ENCODE data around the gene MINK1. TPM values are rescaled to one million over a fixed set of nuclear protein-coding genes. Genes with fewer than 3 reads are reported as not detected.

MINK1 gene
- total RNA-seq, 1 experiment from 2014 or later: 28.7 TPM

DNA sequence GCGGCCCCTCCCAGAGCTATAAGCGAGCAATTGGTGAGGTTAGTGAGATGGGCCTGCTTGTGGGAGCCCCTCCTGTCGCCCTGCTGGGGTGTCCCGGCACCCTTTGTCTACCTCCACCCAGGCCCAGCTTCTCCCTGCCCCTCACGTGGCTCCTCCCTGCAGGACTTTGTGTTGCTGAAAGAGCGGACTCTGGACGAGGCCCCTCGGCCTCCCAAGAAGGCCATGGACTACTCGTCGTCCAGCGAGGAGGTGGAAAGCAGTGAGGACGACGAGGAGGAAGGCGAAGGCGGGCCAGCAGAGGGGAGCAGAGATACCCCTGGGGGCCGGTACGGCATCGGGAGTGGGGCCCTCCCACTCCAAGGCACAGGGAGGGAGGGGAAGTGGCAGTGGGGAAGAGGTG, 60.1 kb downstream of the MINK1 start:
- H3K4me2 ChIP-seq (ENCODE audit: low read depth, low read length, poor library complexity, severe bottlenecking): no peak overlapping the region
- no peaks in the 10 kb centered on the region for H3K9me2 ChIP-seq (replicated peaks; ENCODE audit: insufficient read depth, low read length)
- H2AFZ ChIP-seq (ENCODE audit: low read length): no peak overlapping the region
- no peaks in the 10 kb centered on the region for H3K79me2 ChIP-seq (ENCODE audit: low read length)
- H3K9ac ChIP-seq (ENCODE audit: low read length): no peak overlapping the region
- 0 out of 2 replicates have a peak, but pooled peaks cover 7% of the 10 kb centered on the region for H3K36me3 ChIP-seq (ENCODE audit: insufficient read depth, low read length)
- H3K27ac ChIP-seq (ENCODE audit: low read length): no peak overlapping the region
- H3K4me3 ChIP-seq (ENCODE audit: low read length): no peak overlapping the region
- H3K9me3 ChIP-seq (ENCODE audit: low read length): no peaks in the 10 kb centered on the region
- no peaks in the 10 kb centered on the region for H3K27me3 ChIP-seq (ENCODE audit: low read length)
- 0 out of 2 replicates have a peak, but pooled peaks cover 3% of the 10 kb centered on the region for H4K20me1 ChIP-seq (ENCODE audit: insufficient read depth, low read depth, low read length)
- DNase-seq: no peak
- no peaks in the 10 kb centered on the region for H3K4me1 ChIP-seq (ENCODE audit: low read length)

- H3K9me2 ChIP-seq (replicated peaks; ENCODE audit: insufficient read depth, low read length): no peaks in the 10 kb centered on the region
- H3K9me3 ChIP-seq (ENCODE audit: low read length): no peaks in the 10 kb centered on the region
- no peak overlapping the region for H3K4me2 ChIP-seq (ENCODE audit: low read depth, low read length, poor library complexity, severe bottlenecking)
- no peaks in the 10 kb centered on the region for H3K4me1 ChIP-seq (ENCODE audit: low read length)
- H3K4me3 ChIP-seq (ENCODE audit: low read length): no peak overlapping the region
- H4K20me1 ChIP-seq (ENCODE audit: insufficient read depth, low read depth, low read length): 0 out of 2 replicates have a peak, but pooled peaks cover 3% of the 10 kb centered on the region
- H2AFZ ChIP-seq (ENCODE audit: low read length): no peak overlapping the region
- H3K27me3 ChIP-seq (ENCODE audit: low read length): no peaks in the 10 kb centered on the region
- H3K36me3 ChIP-seq (ENCODE audit: insufficient read depth, low read length): 0 out of 2 replicates have a peak, but pooled peaks cover 7% of the 10 kb centered on the region
- no peak overlapping the region for H3K27ac ChIP-seq (ENCODE audit: low read length)
- H3K79me2 ChIP-seq (ENCODE audit: low read length): no peaks in the 10 kb centered on the region
- no peak overlapping the region for H3K9ac ChIP-seq (ENCODE audit: low read length)
- no peak for DNase-seq
These were observed 60.8 kb downstream of the MINK1 start for GRCh38 chr17:4893721-4894560.

- H3K4me1 ChIP-seq (ENCODE audit: low read length): no peaks in the 10 kb centered on the region
- H3K79me2 ChIP-seq (ENCODE audit: low read length): no peaks in the 10 kb centered on the region
- no peaks in the 10 kb centered on the region for H3K9me2 ChIP-seq (replicated peaks; ENCODE audit: insufficient read depth, low read length)
- no peak overlapping the region for H3K9ac ChIP-seq (ENCODE audit: low read length)
- no peak overlapping the region for H3K4me3 ChIP-seq (ENCODE audit: low read length)
- no peaks in the 10 kb centered on the region for H3K27me3 ChIP-seq (ENCODE audit: low read length)
- no peak overlapping the region for H2AFZ ChIP-seq (ENCODE audit: low read length)
- no peak for DNase-seq
- no peaks in the 10 kb centered on the region for H4K20me1 ChIP-seq (ENCODE audit: insufficient read depth, low read depth, low read length)
- H3K36me3 ChIP-seq (ENCODE audit: insufficient read depth, low read length): 0 out of 2 replicates have a peak, but pooled peaks cover 7% of the 10 kb centered on the region
- no peak overlapping the region for H3K27ac ChIP-seq (ENCODE audit: low read length)
- H3K4me2 ChIP-seq (ENCODE audit: low read depth, low read length, poor library complexity, severe bottlenecking): no peak overlapping the region
- H3K9me3 ChIP-seq (ENCODE audit: low read length): no peaks in the 10 kb centered on the region
These were observed 62.0 kb downstream of the MINK1 start for GRCh38 chr17:4895121-4895520.

DNA sequence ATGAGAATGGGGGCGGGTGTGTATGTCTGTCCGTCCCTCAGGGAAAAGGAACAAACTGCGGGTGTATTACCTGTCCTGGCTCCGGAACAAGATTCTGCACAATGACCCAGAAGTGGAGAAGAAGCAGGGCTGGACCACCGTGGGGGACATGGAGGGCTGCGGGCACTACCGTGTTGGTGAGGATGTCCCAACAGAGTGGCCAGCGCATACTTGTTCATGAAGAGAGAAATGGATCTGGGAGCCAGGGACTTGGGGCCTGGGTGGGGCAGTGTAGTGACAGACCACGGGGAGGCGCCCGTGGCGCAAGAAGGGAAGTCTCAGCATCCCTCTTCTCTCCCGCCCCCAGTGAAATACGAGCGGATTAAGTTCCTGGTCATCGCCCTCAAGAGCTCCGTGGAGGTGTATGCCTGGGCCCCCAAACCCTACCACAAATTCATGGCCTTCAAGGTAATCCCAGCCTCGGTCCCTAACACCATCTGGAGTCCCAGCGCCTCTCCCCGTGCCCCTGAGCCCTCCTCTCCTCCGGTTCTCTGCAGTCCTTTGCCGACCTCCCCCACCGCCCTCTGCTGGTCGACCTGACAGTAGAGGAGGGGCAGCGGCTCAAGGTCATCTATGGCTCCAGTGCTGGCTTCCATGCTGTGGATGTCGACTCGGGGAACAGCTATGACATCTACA, 62.7 kb downstream of the MINK1 start:
- no peaks in the 10 kb centered on the region for H4K20me1 ChIP-seq (ENCODE audit: insufficient read depth, low read depth, low read length)
- no peak for DNase-seq
- H3K9ac ChIP-seq (ENCODE audit: low read length): no peak overlapping the region
- no peaks in the 10 kb centered on the region for H3K9me2 ChIP-seq (replicated peaks; ENCODE audit: insufficient read depth, low read length)
- H3K27me3 ChIP-seq (ENCODE audit: low read length): no peaks in the 10 kb centered on the region
- no peak overlapping the region for H3K27ac ChIP-seq (ENCODE audit: low read length)
- H3K4me2 ChIP-seq (ENCODE audit: low read depth, low read length, poor library complexity, severe bottlenecking): no peak overlapping the region
- H3K4me3 ChIP-seq (ENCODE audit: low read length): no peak overlapping the region
- no peaks in the 10 kb centered on the region for H3K9me3 ChIP-seq (ENCODE audit: low read length)
- 0 out of 2 replicates have a peak, but pooled peaks cover under 1% of the 10 kb centered on the region for H3K36me3 ChIP-seq (ENCODE audit: insufficient read depth, low read length)
- no peak overlapping the region for H2AFZ ChIP-seq (ENCODE audit: low read length)
- H3K79me2 ChIP-seq (ENCODE audit: low read length): no peaks in the 10 kb centered on the region
- H3K4me1 ChIP-seq (ENCODE audit: low read length): no peaks in the 10 kb centered on the region

DNA sequence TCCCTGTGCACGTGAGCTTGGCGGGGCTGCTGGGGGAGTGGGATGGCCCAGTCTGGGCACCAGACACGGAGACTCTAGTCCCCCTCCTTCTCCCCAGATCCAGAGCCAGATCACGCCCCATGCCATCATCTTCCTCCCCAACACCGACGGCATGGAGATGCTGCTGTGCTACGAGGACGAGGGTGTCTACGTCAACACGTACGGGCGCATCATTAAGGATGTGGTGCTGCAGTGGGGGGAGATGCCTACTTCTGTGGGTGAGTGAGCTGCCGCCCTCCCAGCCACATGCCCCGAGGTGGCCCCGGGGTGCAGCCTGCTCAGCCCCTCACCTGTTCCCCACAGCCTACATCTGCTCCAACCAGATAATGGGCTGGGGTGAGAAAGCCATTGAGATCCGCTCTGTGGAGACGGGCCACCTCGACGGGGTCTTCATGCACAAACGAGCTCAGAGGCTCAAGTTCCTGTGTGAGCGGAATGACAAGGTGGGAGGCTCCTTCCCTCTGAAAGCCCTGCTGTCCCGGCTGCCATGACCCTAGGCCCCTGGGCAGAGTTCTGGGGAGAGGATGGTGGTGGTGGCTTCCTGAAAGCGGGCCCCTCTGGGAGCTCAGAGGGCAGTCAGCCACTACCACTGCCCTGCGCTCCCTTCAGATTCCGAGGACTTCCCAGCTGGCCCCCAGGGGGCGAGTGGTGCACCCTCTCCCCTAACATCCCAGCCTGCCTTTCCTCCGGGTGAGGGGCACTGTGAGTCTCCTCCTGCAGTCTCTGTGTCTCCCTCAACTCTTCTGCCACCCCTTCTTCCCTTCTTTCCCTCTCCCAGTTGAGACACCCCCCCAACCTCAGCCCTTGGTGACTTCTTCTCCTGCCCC, 63.4 kb downstream of the MINK1 start:
- no peaks in the 10 kb centered on the region for H3K4me1 ChIP-seq (ENCODE audit: low read length)
- H3K4me2 ChIP-seq (ENCODE audit: low read depth, low read length, poor library complexity, severe bottlenecking): no peak overlapping the region
- no peak overlapping the region for H3K4me3 ChIP-seq (ENCODE audit: low read length)

DNA sequence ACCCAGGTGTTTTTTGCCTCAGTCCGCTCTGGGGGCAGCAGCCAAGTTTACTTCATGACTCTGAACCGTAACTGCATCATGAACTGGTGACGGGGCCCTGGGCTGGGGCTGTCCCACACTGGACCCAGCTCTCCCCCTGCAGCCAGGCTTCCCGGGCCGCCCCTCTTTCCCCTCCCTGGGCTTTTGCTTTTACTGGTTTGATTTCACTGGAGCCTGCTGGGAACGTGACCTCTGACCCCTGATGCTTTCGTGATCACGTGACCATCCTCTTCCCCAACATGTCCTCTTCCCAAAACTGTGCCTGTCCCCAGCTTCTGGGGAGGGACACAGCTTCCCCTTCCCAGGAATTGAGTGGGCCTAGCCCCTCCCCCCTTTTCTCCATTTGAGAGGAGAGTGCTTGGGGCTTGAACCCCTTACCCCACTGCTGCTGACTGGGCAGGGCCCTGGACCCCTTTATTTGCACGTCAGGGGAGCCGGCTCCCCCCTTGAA, 64.1 kb downstream of the MINK1 start:
- Histone ChIP-seq H4K20me1 (ENCODE audit: insufficient read depth, low read depth, low read length) (0 out of 2 replicates have a peak, but pooled peaks cover 3% of the 10 kb centered on the region), H3K4me2 (ENCODE audit: low read depth, low read length, poor library complexity, severe bottlenecking) (no peak overlapping the region), H3K27me3 (ENCODE audit: low read length) (no peaks in the 10 kb centered on the region), H3K9me2 (replicated peaks; ENCODE audit: insufficient read depth, low read length) (no peaks in the 10 kb centered on the region), H2AFZ (ENCODE audit: low read length) (no peak overlapping the region), H3K27ac (ENCODE audit: low read length) (no peak overlapping the region), H3K9me3 (ENCODE audit: low read length) (no peaks in the 10 kb centered on the region), H3K36me3 (ENCODE audit: insufficient read depth, low read length) (no peaks in the 10 kb centered on the region; the same call in 1 of the 2 replicates), H3K9ac (ENCODE audit: low read length) (no peak overlapping the region), H3K4me1 (ENCODE audit: low read length) (no peaks in the 10 kb centered on the region), H3K4me3 (ENCODE audit: low read length) (no peak overlapping the region), H3K79me2 (ENCODE audit: low read length) (no peaks in the 10 kb centered on the region)
- DNase-seq: no peak

More for the DNA sequence above, 63.4 kb downstream of the MINK1 start:
- H3K36me3 ChIP-seq (ENCODE audit: insufficient read depth, low read length): no peaks in the 10 kb centered on the region; the same call in 1 of the 2 replicates
- H2AFZ ChIP-seq (ENCODE audit: low read length): no peak overlapping the region
- no peaks in the 10 kb centered on the region for H3K27me3 ChIP-seq (ENCODE audit: low read length)
- H4K20me1 ChIP-seq (ENCODE audit: insufficient read depth, low read depth, low read length): no peaks in the 10 kb centered on the region
- H3K9me2 ChIP-seq (replicated peaks; ENCODE audit: insufficient read depth, low read length): no peaks in the 10 kb centered on the region
- DNase-seq: no peak
- no peak overlapping the region for H3K9ac ChIP-seq (ENCODE audit: low read length)
- no peak overlapping the region for H3K27ac ChIP-seq (ENCODE audit: low read length)
- H3K9me3 ChIP-seq (ENCODE audit: low read length): no peaks in the 10 kb centered on the region
- no peaks in the 10 kb centered on the region for H3K79me2 ChIP-seq (ENCODE audit: low read length)

DNA sequence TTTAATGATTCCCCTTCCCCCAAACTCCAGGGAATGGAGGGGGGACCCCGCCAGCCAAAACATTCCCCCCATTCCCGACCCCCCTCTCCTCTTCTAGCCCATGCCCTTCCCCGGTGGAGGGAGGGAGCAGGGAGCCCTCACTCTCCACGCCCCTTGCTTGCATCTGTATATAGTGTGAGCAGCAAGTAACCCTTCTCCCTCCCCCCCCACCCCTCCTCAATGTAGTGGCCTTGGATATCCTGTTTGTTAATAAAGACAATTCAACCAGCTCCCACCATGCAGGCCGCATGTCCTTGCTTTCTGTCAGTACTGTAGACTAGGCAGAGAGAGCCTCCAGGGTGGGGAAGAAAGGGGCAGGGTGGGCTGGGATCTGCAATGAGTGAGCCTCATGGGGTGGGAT, 64.6 kb downstream of the MINK1 start:
- no peak overlapping the region for H3K4me2 ChIP-seq (ENCODE audit: low read depth, low read length, poor library complexity, severe bottlenecking)
- H3K27ac ChIP-seq (ENCODE audit: low read length): no peak overlapping the region
- H4K20me1 ChIP-seq (ENCODE audit: insufficient read depth, low read depth, low read length): 0 out of 2 replicates have a peak, but pooled peaks cover 5% of the 10 kb centered on the region
- H3K79me2 ChIP-seq (ENCODE audit: low read length): no peaks in the 10 kb centered on the region
- H3K36me3 ChIP-seq (ENCODE audit: insufficient read depth, low read length): no peaks in the 10 kb centered on the region; the same call in 1 of the 2 replicates
- H3K4me1 ChIP-seq (ENCODE audit: low read length): peaks cover under 1% of the 10 kb centered on the region
- no peak overlapping the region for H2AFZ ChIP-seq (ENCODE audit: low read length)
- H3K27me3 ChIP-seq (ENCODE audit: low read length): no peaks in the 10 kb centered on the region
- H3K9me3 ChIP-seq (ENCODE audit: low read length): no peaks in the 10 kb centered on the region
- no peak overlapping the region for H3K4me3 ChIP-seq (ENCODE audit: low read length)
- no peaks in the 10 kb centered on the region for H3K9me2 ChIP-seq (replicated peaks; ENCODE audit: insufficient read depth, low read length)
- no peak overlapping the region for H3K9ac ChIP-seq (ENCODE audit: low read length)
- DNase-seq: no peak

Measured in Karpas-422 (cell line).